ENCODE data around the gene DDX4. TPM values are rescaled to one million over a fixed set of nuclear protein-coding genes. Genes with fewer than 3 reads are reported as not detected.

The DDX4 gene
- total RNA-seq, 1 donor, result not detected

DNA sequence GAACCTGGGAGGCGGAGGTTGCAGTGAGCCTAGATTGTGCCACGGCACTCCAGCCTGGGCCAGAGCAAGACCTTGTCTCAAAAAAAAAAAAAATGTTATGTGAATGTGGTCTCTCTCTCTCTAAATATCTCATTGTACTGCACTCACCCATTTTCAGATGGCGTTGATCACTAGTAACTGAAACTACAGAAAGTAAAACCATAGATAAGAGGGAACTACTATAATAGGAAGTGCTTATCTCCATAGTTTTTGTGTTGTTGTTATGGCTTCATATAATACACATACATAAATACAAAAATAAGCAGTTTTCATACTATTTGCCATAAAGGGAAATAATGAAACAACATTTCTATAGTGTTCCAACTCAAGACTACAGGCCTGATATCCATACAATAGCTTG lies 122.4 kb downstream of the DDX4 start:
- no peak overlapping the region for H3K4me3 ChIP-seq (ENCODE audit: low read depth, low read length)
- TF ChIP-seq, protein P1, sequence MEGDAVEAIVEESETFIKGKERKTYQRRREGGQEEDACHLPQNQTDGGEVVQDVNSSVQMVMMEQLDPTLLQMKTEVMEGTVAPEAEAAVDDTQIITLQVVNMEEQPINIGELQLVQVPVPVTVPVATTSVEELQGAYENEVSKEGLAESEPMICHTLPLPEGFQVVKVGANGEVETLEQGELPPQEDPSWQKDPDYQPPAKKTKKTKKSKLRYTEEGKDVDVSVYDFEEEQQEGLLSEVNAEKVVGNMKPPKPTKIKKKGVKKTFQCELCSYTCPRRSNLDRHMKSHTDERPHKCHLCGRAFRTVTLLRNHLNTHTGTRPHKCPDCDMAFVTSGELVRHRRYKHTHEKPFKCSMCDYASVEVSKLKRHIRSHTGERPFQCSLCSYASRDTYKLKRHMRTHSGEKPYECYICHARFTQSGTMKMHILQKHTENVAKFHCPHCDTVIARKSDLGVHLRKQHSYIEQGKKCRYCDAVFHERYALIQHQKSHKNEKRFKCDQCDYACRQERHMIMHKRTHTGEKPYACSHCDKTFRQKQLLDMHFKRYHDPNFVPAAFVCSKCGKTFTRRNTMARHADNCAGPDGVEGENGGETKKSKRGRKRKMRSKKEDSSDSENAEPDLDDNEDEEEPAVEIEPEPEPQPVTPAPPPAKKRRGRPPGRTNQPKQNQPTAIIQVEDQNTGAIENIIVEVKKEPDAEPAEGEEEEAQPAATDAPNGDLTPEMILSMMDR (IDR thresholded peaks at IDR 0.05; ENCODE audit: insufficient read depth, low read depth, low read length), result no peak
- no peak for DNase-seq (ENCODE audit: low read depth)

DNA sequence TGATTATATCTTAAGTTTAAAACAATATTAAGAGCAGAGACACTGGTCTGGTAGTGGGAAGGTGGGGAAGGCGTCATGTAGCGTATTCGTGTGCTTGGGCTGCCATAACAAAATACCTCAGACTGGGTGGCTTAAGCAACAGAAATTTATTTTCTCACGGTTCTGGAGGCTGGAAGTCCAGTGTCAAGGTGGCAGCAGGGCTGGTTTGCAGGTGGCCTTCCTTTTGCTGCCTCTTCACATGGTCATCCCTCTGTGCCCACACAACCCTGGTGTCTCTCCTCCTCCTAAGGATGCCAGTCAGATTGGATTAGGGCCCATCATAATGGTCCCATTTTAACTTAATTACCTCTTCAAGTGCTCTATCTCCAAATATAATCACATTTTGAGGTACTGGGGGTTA lies 122.8 kb downstream of the DDX4 start:
- no peak for DNase-seq (ENCODE audit: low read depth)
- H3K4me3 ChIP-seq (ENCODE audit: low read depth, low read length), result no peak overlapping the region
- TF ChIP-seq, protein P1 (IDR thresholded peaks at IDR 0.05; ENCODE audit: insufficient read depth, low read depth, low read length), result no peak

DNA sequence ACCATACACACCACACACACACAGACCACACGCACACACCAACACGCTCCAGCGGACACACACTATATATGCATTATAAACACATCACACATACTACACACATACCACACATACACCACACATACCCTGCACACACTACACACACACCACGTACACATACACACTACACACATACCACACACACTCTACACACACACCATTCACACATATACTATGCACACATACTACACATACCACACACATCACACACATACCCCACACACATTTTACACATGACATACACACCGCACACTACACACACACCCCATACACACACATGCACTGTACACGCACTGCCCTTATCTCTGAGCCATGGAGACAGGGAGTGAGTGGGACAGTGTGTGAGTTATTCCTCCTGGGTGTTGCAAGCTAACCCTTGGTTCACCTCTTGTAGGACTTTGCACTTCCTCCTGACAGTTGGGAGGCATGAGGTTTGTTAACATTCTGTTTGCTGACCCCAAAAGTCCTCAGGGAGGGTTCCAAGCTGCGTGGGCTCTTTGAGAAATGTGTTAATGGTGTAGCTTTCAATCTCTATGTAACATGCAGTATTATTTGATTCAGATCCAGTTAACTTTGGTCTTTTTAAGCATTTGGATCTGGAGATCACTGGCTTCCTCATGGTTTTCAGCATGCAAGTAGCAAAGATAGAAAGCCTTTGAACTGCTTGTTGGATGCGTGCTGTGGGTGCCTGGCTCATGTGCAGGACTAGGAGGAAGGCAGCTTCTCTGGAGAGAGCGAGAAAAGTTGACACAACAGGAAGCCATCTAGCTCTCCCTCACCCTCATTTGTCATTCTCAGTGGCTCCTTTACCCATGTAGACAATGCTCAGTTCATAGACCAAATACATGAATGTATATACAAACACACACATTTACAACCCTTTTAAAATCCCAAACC lies 127.0 kb downstream of the DDX4 start:
- TF ChIP-seq, protein P1 (IDR thresholded peaks at IDR 0.05; ENCODE audit: insufficient read depth, low read depth, low read length), result no peak
- no peak overlapping the region for H3K4me3 ChIP-seq (ENCODE audit: low read depth, low read length)
- DNase-seq (ENCODE audit: low read depth), result peak; percentile 28

DNA sequence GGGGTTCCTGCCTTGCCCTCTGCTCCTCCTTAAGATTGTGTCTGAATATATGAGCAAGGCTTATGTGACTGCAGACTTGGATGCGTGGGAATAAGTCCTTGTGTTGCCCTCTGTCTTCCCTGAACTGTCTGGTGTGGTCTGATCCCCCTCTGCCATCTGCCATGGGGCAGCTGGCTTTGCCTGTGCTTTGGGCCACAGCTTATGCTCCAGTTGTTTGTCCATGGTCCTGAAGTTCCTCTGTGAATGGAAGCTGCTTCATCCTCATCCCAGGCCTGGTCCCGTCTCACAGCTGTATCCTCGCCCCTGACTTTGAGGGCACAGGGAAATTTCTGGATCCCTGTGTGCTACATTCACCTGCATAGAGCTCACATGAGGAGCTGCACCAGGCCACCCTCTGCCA lies 128.0 kb downstream of the DDX4 start:
- TF ChIP-seq, protein P1 (IDR thresholded peaks at IDR 0.05; ENCODE audit: insufficient read depth, low read depth, low read length), result no peak
- DNase-seq (ENCODE audit: low read depth), result peak; percentile 41
- no peak overlapping the region for H3K4me3 ChIP-seq (ENCODE audit: low read depth, low read length)

DNA sequence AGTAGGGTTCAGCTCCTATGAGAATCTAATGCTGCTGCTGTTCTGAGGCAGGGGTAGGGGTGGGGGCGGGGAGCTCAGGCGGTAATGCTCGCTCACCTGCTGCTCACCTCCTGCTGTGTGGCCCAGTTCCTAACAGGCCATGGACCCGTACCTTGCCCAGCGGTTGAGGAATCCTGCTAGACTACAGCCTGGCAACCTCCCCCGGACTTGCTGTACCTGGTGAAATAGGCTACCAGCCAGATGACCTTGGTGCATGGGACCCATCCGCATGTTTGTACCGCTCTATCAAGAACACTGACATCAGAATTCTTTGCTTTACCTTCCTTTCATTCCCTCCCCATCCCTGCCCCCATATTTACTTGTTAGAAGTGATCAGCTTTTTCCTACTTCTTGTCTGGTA lies 128.6 kb downstream of the DDX4 start:
- no peak overlapping the region for H3K4me3 ChIP-seq (ENCODE audit: low read depth, low read length)
- DNase-seq (ENCODE audit: low read depth), result no peak
- TF ChIP-seq, protein P1 (IDR thresholded peaks at IDR 0.05; ENCODE audit: insufficient read depth, low read depth, low read length), result no peak

Small RNA genes lying within 50 kb of the gene (small RNA-seq; reads per million reads assigned to genes)
- gene AC016632.1 (not detected), gene RNA5SP183 (not detected)

Other genes starting within 250 kb of the DDX4 start
- 97.6 and 201 TPM in 2 replicates for gene PLPP1, start 203.1 kb upstream of the DDX4 start, total RNA-seq
- gene SLC38A9, start 25.7 kb upstream of the DDX4 start, total RNA-seq, result 32.2 and 52.7 TPM in 2 replicates
- 0.43 and 0.64 TPM in 2 replicates for gene IL31RA, start 113.3 kb downstream of the DDX4 start, total RNA-seq

All from fibroblast of villous mesenchyme (primary cell).